Measurements from ENCODE around the gene SAXO2.

DNA sequence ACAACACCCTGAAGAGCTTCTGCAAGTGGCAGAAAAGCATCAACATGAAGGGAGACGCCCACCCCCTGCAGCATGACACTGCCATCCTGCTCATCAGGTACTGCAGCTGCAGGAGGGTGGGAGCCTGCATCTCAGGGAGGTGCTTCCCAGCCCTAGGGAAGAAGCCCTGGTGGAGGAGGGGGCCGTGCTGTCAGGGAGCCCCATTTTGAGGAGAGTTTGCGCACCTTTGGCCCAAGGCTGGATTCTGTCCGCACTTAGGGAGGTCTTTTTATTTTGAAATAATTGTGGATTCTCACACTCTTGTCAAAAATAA lies 42.1 kb downstream of the SAXO2 start:
- TF ChIP-seq EP300 (IDR thresholded peaks at IDR 0.05) (no peak), CTCF (IDR thresholded peaks at IDR 0.05) (no peak), POLR2A (IDR thresholded peaks at IDR 0.05) (no peak), POLR2AphosphoS5 (IDR thresholded peaks at IDR 0.05) (no peak)
